ENCODE data around the gene ZNF70. TPM values are rescaled to one million over a fixed set of nuclear protein-coding genes. Genes with fewer than 3 reads are reported as not detected.

Gene ZNF70
- polyA plus RNA-seq, 1 of the 3 experiments (the other 2 are of a cell fraction), result 0.77 TPM

DNA sequence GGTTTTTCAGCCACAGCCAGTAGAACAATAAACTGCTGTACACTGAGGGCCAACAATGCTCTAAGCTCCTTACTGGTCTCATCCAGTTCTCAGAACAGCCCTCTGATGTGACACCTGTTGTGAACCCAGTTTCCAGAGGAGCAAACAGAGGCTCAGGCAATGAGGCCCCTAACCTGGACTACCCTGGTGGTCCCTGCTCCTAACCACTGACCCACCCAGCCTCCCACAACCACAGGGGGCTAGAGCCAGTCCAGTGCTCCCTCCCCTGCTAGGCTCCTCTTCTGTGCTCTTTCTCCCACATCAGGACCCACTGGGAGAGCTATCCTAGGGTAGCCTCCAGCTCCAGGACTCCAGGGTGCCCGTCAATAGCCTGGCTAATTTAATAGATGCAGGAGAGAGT lies 31.8 kb upstream of the ZNF70 start:
- DNase-seq, result no peak
- Histone ChIP-seq H3K27me3 (ENCODE audit: insufficient read depth) (no peaks in the 10 kb centered on the region), H4K20me1 (ENCODE audit: insufficient read depth) (peaks cover 4% of the 10 kb centered on the region), H3F3A (replicated peaks; ENCODE audit: insufficient read depth) (peaks cover 4% of the 10 kb centered on the region), H3K9me2 (no peaks in the 10 kb centered on the region), H3K9me3 (no peaks in the 10 kb centered on the region), H2AFZ (ENCODE audit: low read depth) (no peak overlapping the region), H3K79me2 (ENCODE audit: insufficient read depth) (peaks cover 4% of the 10 kb centered on the region), H3K27ac (ENCODE audit: low read depth in 2 of 2, low read length in 1 of 2) (no peak overlapping the region), H3K4me2 (no peak overlapping the region), H3K9ac (no peak overlapping the region), H3K36me3 (replicated peaks in 1 of 2; ENCODE audit: control insufficient read depth in 1 of 2, insufficient read depth in 2 of 2, low read length in 1 of 2) (peaks cover 0 to 3% of the 10 kb centered on the region in 2 experiments), H3K4me3 (ENCODE audit: low read depth in 2 of 2, low read length in 1 of 2) (no peak overlapping the region), H3K4me1 (ENCODE audit: control insufficient read depth in 1 of 2, insufficient read depth in 2 of 2, low read depth in 1 of 2, low read length in 1 of 2) (peaks cover 0 to 24% of the 10 kb centered on the region in 2 experiments; a peak in 1 of 4 replicates)
- TF ChIP-seq, protein P1, sequence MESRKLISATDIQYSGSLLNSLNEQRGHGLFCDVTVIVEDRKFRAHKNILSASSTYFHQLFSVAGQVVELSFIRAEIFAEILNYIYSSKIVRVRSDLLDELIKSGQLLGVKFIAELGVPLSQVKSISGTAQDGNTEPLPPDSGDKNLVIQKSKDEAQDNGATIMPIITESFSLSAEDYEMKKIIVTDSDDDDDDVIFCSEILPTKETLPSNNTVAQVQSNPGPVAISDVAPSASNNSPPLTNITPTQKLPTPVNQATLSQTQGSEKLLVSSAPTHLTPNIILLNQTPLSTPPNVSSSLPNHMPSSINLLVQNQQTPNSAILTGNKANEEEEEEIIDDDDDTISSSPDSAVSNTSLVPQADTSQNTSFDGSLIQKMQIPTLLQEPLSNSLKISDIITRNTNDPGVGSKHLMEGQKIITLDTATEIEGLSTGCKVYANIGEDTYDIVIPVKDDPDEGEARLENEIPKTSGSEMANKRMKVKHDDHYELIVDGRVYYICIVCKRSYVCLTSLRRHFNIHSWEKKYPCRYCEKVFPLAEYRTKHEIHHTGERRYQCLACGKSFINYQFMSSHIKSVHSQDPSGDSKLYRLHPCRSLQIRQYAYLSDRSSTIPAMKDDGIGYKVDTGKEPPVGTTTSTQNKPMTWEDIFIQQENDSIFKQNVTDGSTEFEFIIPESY (IDR thresholded peaks at IDR 0.05; ENCODE audit: borderline replicate concordance, low read depth), result no peak
- TF ChIP-seq, protein P2, sequence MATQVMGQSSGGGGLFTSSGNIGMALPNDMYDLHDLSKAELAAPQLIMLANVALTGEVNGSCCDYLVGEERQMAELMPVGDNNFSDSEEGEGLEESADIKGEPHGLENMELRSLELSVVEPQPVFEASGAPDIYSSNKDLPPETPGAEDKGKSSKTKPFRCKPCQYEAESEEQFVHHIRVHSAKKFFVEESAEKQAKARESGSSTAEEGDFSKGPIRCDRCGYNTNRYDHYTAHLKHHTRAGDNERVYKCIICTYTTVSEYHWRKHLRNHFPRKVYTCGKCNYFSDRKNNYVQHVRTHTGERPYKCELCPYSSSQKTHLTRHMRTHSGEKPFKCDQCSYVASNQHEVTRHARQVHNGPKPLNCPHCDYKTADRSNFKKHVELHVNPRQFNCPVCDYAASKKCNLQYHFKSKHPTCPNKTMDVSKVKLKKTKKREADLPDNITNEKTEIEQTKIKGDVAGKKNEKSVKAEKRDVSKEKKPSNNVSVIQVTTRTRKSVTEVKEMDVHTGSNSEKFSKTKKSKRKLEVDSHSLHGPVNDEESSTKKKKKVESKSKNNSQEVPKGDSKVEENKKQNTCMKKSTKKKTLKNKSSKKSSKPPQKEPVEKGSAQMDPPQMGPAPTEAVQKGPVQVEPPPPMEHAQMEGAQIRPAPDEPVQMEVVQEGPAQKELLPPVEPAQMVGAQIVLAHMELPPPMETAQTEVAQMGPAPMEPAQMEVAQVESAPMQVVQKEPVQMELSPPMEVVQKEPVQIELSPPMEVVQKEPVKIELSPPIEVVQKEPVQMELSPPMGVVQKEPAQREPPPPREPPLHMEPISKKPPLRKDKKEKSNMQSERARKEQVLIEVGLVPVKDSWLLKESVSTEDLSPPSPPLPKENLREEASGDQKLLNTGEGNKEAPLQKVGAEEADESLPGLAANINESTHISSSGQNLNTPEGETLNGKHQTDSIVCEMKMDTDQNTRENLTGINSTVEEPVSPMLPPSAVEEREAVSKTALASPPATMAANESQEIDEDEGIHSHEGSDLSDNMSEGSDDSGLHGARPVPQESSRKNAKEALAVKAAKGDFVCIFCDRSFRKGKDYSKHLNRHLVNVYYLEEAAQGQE (IDR thresholded peaks at IDR 0.05; ENCODE audit: low read depth, low read length), result no peak
- no peak for TF ChIP-seq RXRA (IDR thresholded peaks at IDR 0.05; ENCODE audit: borderline replicate concordance, low read depth)
- TF ChIP-seq RCOR1 (IDR thresholded peaks at IDR 0.05; ENCODE audit: low read length), result no peak
- TF ChIP-seq, protein P3, sequence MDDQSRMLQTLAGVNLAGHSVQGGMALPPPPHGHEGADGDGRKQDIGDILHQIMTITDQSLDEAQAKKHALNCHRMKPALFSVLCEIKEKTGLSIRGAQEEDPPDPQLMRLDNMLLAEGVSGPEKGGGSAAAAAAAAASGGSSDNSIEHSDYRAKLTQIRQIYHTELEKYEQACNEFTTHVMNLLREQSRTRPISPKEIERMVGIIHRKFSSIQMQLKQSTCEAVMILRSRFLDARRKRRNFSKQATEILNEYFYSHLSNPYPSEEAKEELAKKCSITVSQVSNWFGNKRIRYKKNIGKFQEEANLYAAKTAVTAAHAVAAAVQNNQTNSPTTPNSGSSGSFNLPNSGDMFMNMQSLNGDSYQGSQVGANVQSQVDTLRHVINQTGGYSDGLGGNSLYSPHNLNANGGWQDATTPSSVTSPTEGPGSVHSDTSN (IDR thresholded peaks at IDR 0.05), result no peak
- TF ChIP-seq MEF2A (IDR thresholded peaks at IDR 0.05; ENCODE audit: borderline replicate concordance, low read depth), result no peak
- no peak for TF ChIP-seq SMC3 (IDR thresholded peaks at IDR 0.05; ENCODE audit: low read depth, low read length)
- no peak for TF ChIP-seq ELF1 (IDR thresholded peaks at IDR 0.05)
- no peak for TF ChIP-seq FOXM1 (IDR thresholded peaks at IDR 0.05; ENCODE audit: low read depth)
- TF ChIP-seq FOSL2 (IDR thresholded peaks at IDR 0.05; ENCODE audit: borderline replicate concordance, low read depth), result no peak
- no peak for TF ChIP-seq NRF1 (IDR thresholded peaks at IDR 0.05; ENCODE audit: low read depth, low read length)
- no peak for TF ChIP-seq EP300 (IDR thresholded peaks at IDR 0.05; ENCODE audit: borderline replicate concordance in 1 of 2, low read depth in 1 of 2, low read length in 1 of 2)
- POLR2A ChIA-PET, result no interaction called here
- CTCF ChIA-PET, result interaction anchor here (0.6 kb wide), 1 partner anchor 67 kb away, joined by 3 read pairs; no protein-coding TSS in a partner anchor
- WGBS (ENCODE audit: low lambda C conversion rate), result 57% methylated on average over 1 of the region's 1 CpG
